CD14-positive monocyte (primary cell): ENCODE data around the gene HCAR3. TPM values are rescaled to one million over a fixed set of nuclear protein-coding genes. Genes with fewer than 3 reads are reported as not detected.
"Not testable (repeated sequence)": the region's sequence is repeated elsewhere in the genome, so short reads cannot be mapped to it uniquely, and the experiment has no call there.

Experiments
- DNase-seq, 3 donors: peaks; one replicate each; pipeline ENCODE4 v3.0.0-alpha.2; 2011 to 2022
- H2AFZ ChIP-seq: 2 replicates; pipeline ENCODE4 v1.6.0; 2012; ENCODE audit warnings: mild to moderate bottlenecking, low read depth, low read length, inconsistent platforms; ENCODE audit not compliant: insufficient read depth, poor library complexity, severe bottlenecking
- H3K27ac ChIP-seq, 2 donors: 1 replicate in 1 of 2; 2 replicates in 1 of 2; pipeline ENCODE4 v1.5.1; 2012 to 2013; ENCODE audit warnings: low read length in 2 of 2, control low read depth in 1 of 2, inconsistent platforms in 1 of 2, low read depth in 1 of 2, mild to moderate bottlenecking in 1 of 2
- H3K27me3 ChIP-seq, 2 donors: one replicate each; pipeline versions ENCODE4 v1.6.0 to v1.6.1; 2011 to 2013; ENCODE audit warnings: low read length in 2 of 2; ENCODE audit not compliant: control insufficient read depth in 2 of 2, insufficient read depth in 2 of 2
- H3K36me3 ChIP-seq, 2 donors: replicated peaks in 1 of 2; 1 replicate in 1 of 2; 2 replicates in 1 of 2; pipeline versions ENCODE4 v1.5.1 to v1.6.1; 2012 to 2013; ENCODE audit warnings: low read length in 2 of 2, control low read depth in 1 of 2, inconsistent platforms in 1 of 2, mild to moderate bottlenecking in 1 of 2; ENCODE audit not compliant: insufficient read depth in 2 of 2, control insufficient read depth in 1 of 2
- H3K4me1 ChIP-seq, 2 donors: 1 replicate in 1 of 2; 2 replicates in 1 of 2; pipeline versions ENCODE4 v1.5.1 to v1.6.1; 2012 to 2013; ENCODE audit warnings: low read length in 2 of 2, control low read depth in 1 of 2, inconsistent platforms in 1 of 2, mild to moderate bottlenecking in 1 of 2, moderate library complexity in 1 of 2; ENCODE audit not compliant: insufficient read depth in 2 of 2, control insufficient read depth in 1 of 2
- H3K4me2 ChIP-seq: replicated peaks from 2 replicates; pipeline ENCODE3; 2012; ENCODE audit warnings: low read length, moderate library complexity, mild to moderate bottlenecking; ENCODE audit not compliant: poor library complexity, severe bottlenecking; ENCODE audit errors: extremely low read depth
- H3K4me3 ChIP-seq, 3 experiments: fragments of 200-600 bp in 1 of 3; sonication (generic) in 1 of 3; replicated peaks in 1 of 3; 1 replicate in 2 of 3; 2 replicates in 1 of 3; pipeline ENCODE4 v1.5.1; 2011 to 2013; ENCODE audit warnings: low read length in 3 of 3, mild to moderate bottlenecking in 3 of 3, control low read depth in 2 of 3, low read depth in 2 of 3, inconsistent platforms in 1 of 3, moderate library complexity in 1 of 3
- H3K79me2 ChIP-seq: 2 replicates; pipeline ENCODE4 v1.6.0; 2012; ENCODE audit warnings: mild to moderate bottlenecking, control low read depth, inconsistent platforms, low read length, moderate library complexity; ENCODE audit not compliant: insufficient read depth
- H3K9ac ChIP-seq: 2 replicates; pipeline ENCODE4 v1.6.0; 2017; ENCODE audit warnings: low read length, mild to moderate bottlenecking; ENCODE audit not compliant: insufficient read depth, poor library complexity, severe bottlenecking
- H3K9me3 ChIP-seq, 2 donors: replicated peaks in 1 of 2; 1 replicate in 1 of 2; 2 replicates in 1 of 2; pipeline versions ENCODE4 v1.5.1 to v1.6.1; 2012 to 2013; ENCODE audit warnings: low read length in 2 of 2, control low read depth in 1 of 2; ENCODE audit not compliant: control insufficient read depth in 1 of 2, insufficient read depth in 1 of 2
- H4K20me1 ChIP-seq: 2 replicates; pipeline ENCODE4 v1.6.0; 2012; ENCODE audit warnings: mild to moderate bottlenecking, low read length, control low read depth, moderate library complexity; ENCODE audit not compliant: insufficient read depth
- H3K27ac Mint-ChIP-seq, 7 donors: one replicate each; pipeline ENCODE4 v1.8.0; 2020; ENCODE audit warnings: mild to moderate bottlenecking in 7 of 7, mixed read lengths in 7 of 7, moderate library complexity in 6 of 7, inconsistent platforms in 2 of 7
- H3K27me3 Mint-ChIP-seq, 3 donors: one replicate each; pipeline ENCODE4 v1.8.0; 2021 to 2022; ENCODE audit warnings: low read depth in 3 of 3, mild to moderate bottlenecking in 3 of 3, mixed read lengths in 3 of 3, moderate library complexity in 3 of 3, inconsistent platforms in 1 of 3
- H3K36me3 Mint-ChIP-seq, 2 donors: one replicate each; pipeline ENCODE4 v1.8.0; 2020; ENCODE audit warnings: mixed read lengths in 2 of 2, inconsistent platforms in 1 of 2, mild to moderate bottlenecking in 1 of 2
- H3K4me1 Mint-ChIP-seq: one replicate; pipeline ENCODE4 v1.8.0; 2020; ENCODE audit warnings: mild to moderate bottlenecking, mixed read lengths
- H3K4me3 Mint-ChIP-seq, 2 donors: one replicate each; pipeline ENCODE4 v1.8.0; 2020; ENCODE audit warnings: mild to moderate bottlenecking in 2 of 2, mixed read lengths in 2 of 2, moderate library complexity in 1 of 2
- H3K9me3 Mint-ChIP-seq, 7 donors: one replicate each; pipeline ENCODE4 v1.8.0; 2020 to 2022; ENCODE audit warnings: mixed read lengths in 7 of 7, mild to moderate bottlenecking in 6 of 7, moderate library complexity in 6 of 7, inconsistent platforms in 2 of 7
- WGBS: methylation state at CpG from one replicate; pipeline ENCODE4 v1.1.5; 2013; ENCODE audit warnings: missing lambda C conversion rate; ENCODE audit not compliant: insufficient coverage; 5-methylcytosine and 5-hydroxymethylcytosine counted together
- intact Hi-C, 2 donors: fragments of 100-400 bp; cut with micrococcal nuclease; formaldehyde crosslinking; loops; one replicate each; pipeline versions ENCODE4 v1.15.0 to v1.15.1; 2023
- polyA plus RNA-seq, 3 donors: library from polyadenylated mRNA; depleted of rRNA in 1 of 3; unstranded in 2 of 3; stranded (reverse) in 1 of 3; fragments of 300-500 nt in 2 of 3; fragments of >200 nt in 1 of 3; fragmentation: Illumina TruSeq in 2 of 3; gene quantifications; 1 replicate in 2 of 3; 2 replicates in 1 of 3; pipeline ENCODE4 v1.2.3, GENCODE V29; 2012 to 2021
- TF ChIP-seq, protein P1 (sequence below): fragments of 200-600 bp; IDR thresholded peaks from one replicate; pipeline ENCODE4 v1.8.0; 2022; ENCODE audit warnings: antibody characterized with exemption, mild to moderate bottlenecking

Gene HCAR3
- polyA plus RNA-seq, 3 donors: 14.4 to 65.3 (median 23.7) TPM

DNA sequence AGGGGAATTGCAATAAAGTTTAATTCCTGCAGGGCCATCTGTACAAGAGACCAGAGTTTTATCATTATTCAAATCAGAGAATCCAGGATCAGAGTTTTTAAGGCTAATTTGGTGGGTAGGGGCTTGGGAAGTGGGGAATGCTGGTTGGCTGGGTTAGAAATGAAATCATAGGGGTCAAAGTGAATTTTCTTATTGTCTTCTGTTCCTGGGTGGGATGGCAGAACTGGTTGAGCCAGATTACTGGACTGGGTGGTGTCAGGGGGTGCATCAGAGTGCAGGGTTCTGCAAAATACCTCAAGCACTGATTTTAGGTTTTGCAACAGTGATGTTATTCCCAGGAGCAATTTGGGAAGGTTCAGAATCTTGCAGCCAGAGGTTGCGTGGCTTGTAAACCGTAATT, 19.7 kb downstream of the HCAR3 start:
- H3K27me3 ChIP-seq, H3K4me3 ChIP-seq, H3K4me2 ChIP-seq, H3K27me3 Mint-ChIP-seq, H4K20me1 ChIP-seq, H3K9me3 Mint-ChIP-seq, H2AFZ ChIP-seq, H3K27ac ChIP-seq, H3K9ac ChIP-seq, H3K9me3 ChIP-seq, DNase-seq, H3K27ac Mint-ChIP-seq, H3K79me2 ChIP-seq, intact Hi-C loops, H3K36me3 ChIP-seq, H3K36me3 Mint-ChIP-seq: not testable (repeated sequence)
- no CpG with 5 or more reads among the region's 2 CpGs for WGBS
- peak overlapping the region in 1 of 2 donors; percentile 30 for H3K4me3 Mint-ChIP-seq
- peaks cover 25% of the 10 kb centered on the region for H3K4me1 Mint-ChIP-seq
- peaks cover 12 to 19% of the 10 kb centered on the region in 2 donors for H3K4me1 ChIP-seq

DNA sequence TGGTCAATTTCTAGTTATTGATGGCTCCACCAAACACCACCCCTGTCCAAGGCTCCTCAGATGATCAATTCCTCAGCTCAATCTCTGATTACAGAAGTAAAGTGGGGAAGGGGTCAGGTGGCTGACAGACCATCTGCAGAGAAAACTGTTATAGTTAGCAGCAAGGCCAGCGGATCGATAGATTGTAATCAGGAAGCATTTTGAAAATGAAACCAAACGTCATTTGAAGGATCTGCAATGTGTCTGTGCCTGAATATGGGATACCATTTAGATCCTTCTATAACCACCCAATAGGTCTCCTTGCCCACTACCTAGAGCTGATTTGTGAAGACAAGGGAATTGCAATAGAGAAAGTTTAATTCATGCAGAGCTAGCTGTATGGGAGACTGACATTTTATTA, 25.0 kb downstream of the HCAR3 start:
- Mint-ChIP-seq H3K36me3 (no peaks in the 10 kb centered on the region), H3K27me3 (peaks cover 0 to 8% (median 0%) of the 10 kb centered on the region in 3 donors), H3K9me3 (no peaks in the 10 kb centered on the region), H3K4me1 (peaks cover 7% of the 10 kb centered on the region), H3K27ac (peak overlapping the region in 2 of 7 donors; percentile 43), H3K4me3 (no peak overlapping the region)
- Histone ChIP-seq H2AFZ (peak overlapping the region; percentile 24), H3K79me2 (no peaks in the 10 kb centered on the region), H4K20me1 (no peaks in the 10 kb centered on the region), H3K4me2 (peak overlapping the region; percentile 13), H3K4me1 (no peaks in the 10 kb centered on the region), H3K9ac (no peak overlapping the region), H3K27me3 (no peaks in the 10 kb centered on the region), H3K36me3 (no peaks in the 10 kb centered on the region), H3K4me3 (no peak overlapping the region), H3K27ac (no peak overlapping the region), H3K9me3 (no peaks in the 10 kb centered on the region)
- DNase-seq: no peak
- intact Hi-C loops: no loop called here
- WGBS: no CpG with 5 or more reads among the region's 3 CpGs
- TF ChIP-seq, protein P1, sequence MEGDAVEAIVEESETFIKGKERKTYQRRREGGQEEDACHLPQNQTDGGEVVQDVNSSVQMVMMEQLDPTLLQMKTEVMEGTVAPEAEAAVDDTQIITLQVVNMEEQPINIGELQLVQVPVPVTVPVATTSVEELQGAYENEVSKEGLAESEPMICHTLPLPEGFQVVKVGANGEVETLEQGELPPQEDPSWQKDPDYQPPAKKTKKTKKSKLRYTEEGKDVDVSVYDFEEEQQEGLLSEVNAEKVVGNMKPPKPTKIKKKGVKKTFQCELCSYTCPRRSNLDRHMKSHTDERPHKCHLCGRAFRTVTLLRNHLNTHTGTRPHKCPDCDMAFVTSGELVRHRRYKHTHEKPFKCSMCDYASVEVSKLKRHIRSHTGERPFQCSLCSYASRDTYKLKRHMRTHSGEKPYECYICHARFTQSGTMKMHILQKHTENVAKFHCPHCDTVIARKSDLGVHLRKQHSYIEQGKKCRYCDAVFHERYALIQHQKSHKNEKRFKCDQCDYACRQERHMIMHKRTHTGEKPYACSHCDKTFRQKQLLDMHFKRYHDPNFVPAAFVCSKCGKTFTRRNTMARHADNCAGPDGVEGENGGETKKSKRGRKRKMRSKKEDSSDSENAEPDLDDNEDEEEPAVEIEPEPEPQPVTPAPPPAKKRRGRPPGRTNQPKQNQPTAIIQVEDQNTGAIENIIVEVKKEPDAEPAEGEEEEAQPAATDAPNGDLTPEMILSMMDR: no peak
